HG02852 (cell line): Measurements from ENCODE around the gene PGBD5.

ENCODE experiments used
- ATAC-seq: cut with Tn5 transposase; IDR thresholded peaks from one replicate; pipeline ENCODE4 v1.9.1; 2021; ENCODE audit warnings: mild to moderate bottlenecking, moderate library complexity; ENCODE audit not compliant: unreplicated experiment

Gene PGBD5

GRCh38 chr1:230308039-230308438 is 118.1 kb downstream of the PGBD5 start:
- no peak for ATAC-seq

DNA sequence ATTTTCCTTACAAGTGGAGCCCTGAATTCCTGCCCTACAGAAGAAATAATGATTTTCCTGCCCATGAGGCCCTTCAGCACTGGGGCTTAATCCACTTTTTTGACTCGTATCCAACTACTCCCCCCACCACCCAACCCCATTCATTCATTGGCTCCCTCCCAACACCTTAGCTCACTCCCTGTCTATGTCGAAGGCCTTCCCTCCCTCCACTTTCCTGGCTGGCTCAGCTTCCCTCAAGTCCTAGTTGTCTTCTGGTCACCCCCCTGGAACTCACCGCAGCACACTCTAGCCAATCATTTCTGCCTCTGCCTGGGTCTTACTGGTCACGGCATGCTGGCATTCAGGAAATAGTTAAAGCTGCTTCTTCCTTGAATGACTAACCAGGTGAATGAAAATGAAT is 118.9 kb downstream of the PGBD5 start:
- no peak for ATAC-seq

- no peak for ATAC-seq
Measured at GRCh38 chr1:230306169-230306568, 120.0 kb downstream of the PGBD5 start.

DNA sequence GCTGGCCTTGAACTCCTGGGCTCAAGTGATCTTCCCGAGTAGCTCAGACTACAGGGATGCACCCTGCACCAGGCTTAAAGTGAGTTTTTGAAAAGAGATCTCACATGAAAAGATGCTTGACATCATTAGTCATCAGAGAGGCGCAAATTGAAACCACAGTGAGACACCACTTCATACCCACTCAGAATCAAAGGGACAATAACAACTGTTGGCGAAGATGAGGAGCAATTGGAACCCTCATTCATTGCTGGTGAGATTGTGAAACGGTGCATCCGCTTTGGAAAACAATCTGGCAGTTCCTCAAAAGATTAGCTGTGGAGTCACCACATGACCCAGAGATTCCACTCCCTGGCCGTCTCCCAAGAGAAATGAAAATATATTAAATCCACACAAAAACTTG is 122.3 kb downstream of the PGBD5 start:
- ATAC-seq, result no peak

GRCh38 chr1:230303069-230303468 is 123.1 kb downstream of the PGBD5 start:
- no peak for ATAC-seq

- no peak for ATAC-seq
Measured at GRCh38 chr1:230301822-230302221, 124.3 kb downstream of the PGBD5 start.

DNA sequence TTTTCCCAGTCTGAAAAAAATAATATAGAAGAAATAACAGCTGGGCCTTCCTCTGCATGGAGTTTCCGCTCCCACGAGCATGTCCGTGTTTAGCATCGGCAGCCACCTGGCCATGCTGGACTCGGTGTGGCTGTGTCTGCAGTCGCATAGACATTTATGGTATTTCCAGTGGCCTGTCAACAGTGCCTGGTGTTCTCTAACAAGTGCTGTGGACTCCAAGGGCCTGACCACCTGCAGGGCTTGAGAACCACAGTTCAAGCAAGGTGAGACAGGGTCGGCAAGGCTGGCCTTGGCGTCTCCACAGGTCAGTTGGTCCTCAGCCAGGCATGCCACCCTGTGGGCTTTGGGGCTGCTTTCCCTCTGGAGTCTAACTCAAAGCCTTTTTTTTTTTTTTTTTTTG is 124.8 kb downstream of the PGBD5 start:
- no peak for ATAC-seq

GRCh38 chr1:230300322-230301301 is 125.5 kb downstream of the PGBD5 start:
- no peak for ATAC-seq

DNA sequence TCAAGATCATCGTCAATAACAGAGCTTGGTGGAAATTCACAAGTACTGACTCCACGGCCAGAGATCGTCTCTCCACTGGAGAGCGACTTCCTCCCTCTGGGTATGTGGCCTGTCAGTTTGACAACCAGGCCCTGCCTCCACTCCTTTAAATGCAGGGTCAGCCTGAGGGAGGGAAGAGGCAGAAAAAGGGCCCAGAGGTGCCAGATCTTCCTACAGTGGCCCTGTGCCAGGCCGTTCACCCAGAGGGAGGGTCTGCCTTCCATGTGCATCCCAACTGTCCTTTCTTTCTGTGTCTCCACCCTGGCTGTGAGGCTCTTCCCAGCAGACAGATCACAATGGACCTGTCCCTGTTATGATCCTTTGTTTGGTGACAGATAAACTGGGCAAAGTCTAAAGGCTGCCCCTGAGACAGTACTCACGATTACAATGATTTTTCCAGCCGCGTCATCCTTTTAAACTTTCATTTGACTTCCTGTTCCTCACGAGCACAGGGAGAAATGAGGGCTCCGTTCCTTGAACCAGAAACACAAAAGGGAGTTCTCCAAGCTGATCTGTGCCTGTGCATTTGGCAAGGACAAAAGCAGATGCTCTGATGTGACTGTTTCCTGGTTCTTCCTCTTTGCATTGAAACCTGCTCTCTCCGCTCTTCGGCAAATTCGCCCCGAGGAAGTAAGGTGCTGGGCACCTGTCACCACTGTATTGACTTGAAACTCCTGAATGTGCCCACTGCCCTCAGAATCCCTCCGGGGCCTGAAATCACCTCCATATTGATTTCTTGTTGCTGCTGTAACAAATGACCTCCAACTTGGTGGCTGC is 126.7 kb downstream of the PGBD5 start:
- no peak for ATAC-seq

DNA sequence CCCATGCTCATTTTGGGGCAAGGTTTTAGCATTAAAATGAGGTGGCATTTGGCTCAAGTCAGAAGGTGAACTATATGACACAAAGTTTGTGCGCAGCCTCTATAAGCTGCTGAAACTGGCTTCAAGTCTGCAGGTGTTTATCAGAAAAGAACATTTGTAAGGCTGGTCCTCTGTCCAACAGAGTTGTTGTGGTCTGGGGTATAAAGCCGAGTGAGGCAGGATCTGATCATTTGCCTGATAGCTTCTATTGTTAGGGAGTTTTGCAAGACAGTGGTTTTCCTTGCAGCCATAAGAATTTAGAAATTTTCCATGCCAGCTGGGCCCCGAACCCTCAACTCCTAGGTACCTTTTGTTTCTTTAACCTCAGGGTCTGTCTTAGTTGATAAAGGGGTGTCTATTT is 130.8 kb downstream of the PGBD5 start:
- ATAC-seq, result no peak

- ATAC-seq, result no peak
Measured at GRCh38 chr1:230293390-230293700, 132.8 kb downstream of the PGBD5 start.

DNA sequence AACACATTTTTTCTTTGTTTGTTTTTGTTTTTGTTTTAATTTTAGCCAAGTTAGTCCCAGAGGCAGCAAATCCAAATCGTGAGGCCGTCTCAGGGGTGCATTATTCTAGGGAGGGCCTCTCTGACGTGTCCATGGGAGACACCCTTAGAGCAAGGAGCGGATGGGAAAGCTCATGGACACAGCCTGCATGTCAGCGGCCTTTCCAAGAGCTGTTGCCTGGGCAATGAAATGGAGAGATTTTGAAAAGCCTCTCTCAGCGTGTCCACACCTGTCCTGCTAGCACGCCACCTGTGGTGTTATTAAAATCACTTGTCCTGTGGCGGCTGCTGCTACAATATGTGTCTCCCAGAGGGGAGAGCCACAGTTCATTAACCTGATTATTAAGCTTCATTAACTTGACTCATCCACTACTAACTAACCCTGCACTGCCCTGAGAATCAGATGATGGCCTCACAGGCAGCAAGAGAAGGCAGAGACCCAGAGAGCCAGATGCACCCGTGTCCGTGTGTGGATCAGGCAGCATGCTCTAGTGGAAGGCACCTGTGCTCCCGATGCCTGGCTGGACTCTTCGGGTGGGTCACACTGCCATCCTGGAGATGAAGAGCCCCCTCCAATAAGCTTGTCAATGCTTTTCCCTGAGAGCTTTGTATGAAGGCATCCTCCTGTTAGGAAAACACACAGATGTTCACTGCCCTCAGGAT is 133.3 kb downstream of the PGBD5 start:
- ATAC-seq, result no peak

- no peak for ATAC-seq
Measured at GRCh38 chr1:230291731-230292620, 134.2 kb downstream of the PGBD5 start.

DNA sequence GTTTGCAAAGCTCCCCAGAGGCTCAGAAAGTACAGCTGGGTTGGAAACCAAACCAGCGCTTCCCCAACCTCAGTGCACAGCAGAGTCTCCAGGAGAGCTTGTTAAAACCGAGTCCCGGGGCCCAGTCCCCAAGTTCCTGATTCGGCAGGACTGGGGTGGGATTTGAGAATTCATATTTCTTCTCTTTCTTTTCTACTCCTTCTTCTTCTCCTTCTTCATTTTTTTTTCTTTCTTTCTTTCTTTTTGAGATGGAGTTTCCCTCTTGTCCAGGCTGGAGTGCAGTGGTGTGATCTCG is 136.8 kb downstream of the PGBD5 start:
- no peak for ATAC-seq

- no peak for ATAC-seq
Measured at GRCh38 chr1:230288641-230289349, 137.3 kb downstream of the PGBD5 start.

DNA sequence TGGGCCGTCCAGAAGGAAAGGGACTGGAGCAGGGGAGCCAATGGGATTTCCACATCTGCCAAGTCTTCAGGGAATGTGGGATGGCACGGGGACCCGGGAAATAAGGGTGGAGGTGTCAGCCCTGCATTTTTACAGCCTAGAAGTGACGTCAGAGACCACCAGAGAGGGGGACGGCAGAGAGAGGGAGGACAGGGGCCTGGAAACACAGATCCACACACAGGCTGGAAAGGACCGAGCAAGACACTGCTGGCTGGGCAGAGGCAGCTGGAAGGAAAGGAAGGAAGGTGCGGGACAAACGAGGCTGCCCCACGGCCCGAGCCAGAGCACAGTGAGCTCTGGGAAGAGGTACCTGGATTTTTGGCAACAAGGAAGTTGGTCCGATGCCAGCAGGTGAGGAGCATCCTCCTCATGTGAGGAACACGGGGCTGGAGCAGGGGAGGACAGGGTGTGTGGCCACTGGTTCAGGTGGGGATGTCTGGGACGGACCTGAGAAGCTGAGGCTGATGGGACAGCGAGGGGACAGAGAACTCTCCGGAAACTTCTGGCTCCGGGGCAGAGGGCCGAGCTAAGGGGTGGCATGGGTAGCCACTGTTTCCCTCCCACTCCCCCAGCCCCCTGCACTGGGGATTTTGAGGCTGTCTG is 138.3 kb downstream of the PGBD5 start:
- ATAC-seq, result no peak

DNA sequence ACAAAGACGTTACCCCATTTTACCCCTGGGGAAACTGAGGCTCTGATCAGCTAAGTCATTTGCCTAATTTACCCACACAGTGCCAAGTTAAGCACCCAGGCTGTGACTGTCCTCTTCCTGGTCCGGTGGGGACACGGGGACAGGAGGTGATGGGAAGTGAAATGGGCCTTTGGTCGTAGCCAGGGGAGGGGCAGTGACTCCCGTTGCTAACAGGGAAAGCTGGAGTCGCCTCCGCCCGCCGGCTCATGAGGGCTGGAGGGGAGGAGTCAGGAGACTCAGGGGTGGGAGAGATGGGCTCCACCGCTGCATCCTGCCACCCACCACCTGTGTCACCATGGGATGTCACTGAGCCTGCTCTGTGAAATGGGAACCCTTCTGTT is 139.3 kb downstream of the PGBD5 start:
- ATAC-seq, result no peak

DNA sequence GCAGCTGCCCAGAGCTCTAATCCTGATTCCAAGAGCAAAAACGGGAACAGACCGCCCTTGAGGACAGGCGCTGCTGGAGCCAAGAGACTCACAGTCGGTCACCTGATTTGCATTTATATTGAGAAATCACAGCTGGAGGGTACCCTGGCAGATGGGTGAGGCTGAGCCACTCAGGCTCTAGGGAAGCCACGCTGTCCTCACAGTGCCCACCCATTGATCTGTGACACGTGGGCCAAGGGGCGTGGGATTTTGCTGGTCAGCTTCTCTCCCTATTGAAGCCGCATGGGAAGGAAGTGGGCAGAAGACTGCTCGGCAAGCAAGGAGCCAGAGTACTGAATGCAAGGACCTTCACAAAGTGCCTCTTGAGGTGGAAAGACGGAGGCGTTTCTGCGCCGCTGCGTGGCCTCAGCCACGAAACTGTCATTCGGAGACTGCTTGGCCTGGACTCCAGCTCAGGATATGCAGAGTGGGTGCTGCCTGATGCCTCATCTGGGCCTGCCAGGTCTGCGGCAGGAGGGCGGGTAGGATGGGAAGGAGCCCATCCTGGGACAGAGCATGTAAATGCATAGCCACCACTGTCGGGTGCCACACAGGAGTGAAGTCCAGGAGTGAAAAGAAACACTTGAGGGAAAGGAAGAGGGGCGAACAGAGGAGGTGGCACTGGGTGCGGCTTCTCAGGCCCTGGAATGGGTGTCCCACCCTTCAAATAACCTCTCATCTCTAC is 139.8 kb downstream of the PGBD5 start:
- ATAC-seq, result no peak

- no peak for ATAC-seq
Measured at GRCh38 chr1:230285351-230285750, 140.8 kb downstream of the PGBD5 start.
